Testis (tissue), 3 donors: ENCODE measurements around the gene PPM1L. TPM values are rescaled to one million over a fixed set of nuclear protein-coding genes. Genes with fewer than 3 reads are reported as not detected.

Source experiments
- DNase-seq: peaks from one replicate; pipeline ENCODE4 v3.0.0-alpha.2; 2019
- H3K27ac ChIP-seq, 2 donors: fragments of 200-600 bp; sonication (generic); one replicate each; pipeline ENCODE4 v1.5.1; 2019
- H3K27me3 ChIP-seq: fragments of 200-600 bp; sonication (generic); one replicate; pipeline ENCODE4 v1.5.1; 2019
- H3K36me3 ChIP-seq: fragments of 200-600 bp; sonication (generic); one replicate; pipeline ENCODE4 v1.5.1; 2017; ENCODE audit warnings: low read depth; ENCODE audit errors: missing control alignments
- H3K4me1 ChIP-seq: fragments of 200-600 bp; sonication (generic); one replicate; pipeline ENCODE4 v1.5.1; 2019
- H3K4me3 ChIP-seq, 2 donors: fragments of 200-600 bp; sonication (generic); one replicate each; pipeline ENCODE4 v1.5.1; 2017 to 2019
- H3K9me3 ChIP-seq: fragments of 200-600 bp; sonication (generic); one replicate; pipeline ENCODE4 v1.5.1; 2017
- CTCF ChIP-seq, 3 experiments: fragments of 450-650 bp in 2 of 3; fragments of 200-600 bp in 1 of 3; sonication (generic) in 1 of 3; IDR thresholded peaks; one replicate each; pipeline ENCODE4 v1.5.1; 2016 to 2019; ENCODE audit warnings: antibody characterized with exemption in 3 of 3, mild to moderate bottlenecking in 2 of 3, moderate library complexity in 1 of 3
- POLR2A ChIP-seq: fragments of 450-650 bp; IDR thresholded peaks from one replicate; pipeline ENCODE4 v1.6.1; 2017; ENCODE audit warnings: antibody characterized with exemption, mild to moderate bottlenecking, moderate library complexity
- WGBS, 2 donors: methylation state at CpG; one replicate each; pipeline ENCODE4 v1.1.5; 2018; 5-methylcytosine and 5-hydroxymethylcytosine counted together
- intact Hi-C: fragments of 100-400 bp; cut with DNase I; formaldehyde crosslinking; loops from one replicate; pipeline ENCODE4 v1.15.1; 2023; ENCODE audit warnings: low total_unique reads
- polyA plus RNA-seq: library from polyadenylated mRNA; stranded (reverse); fragments of 350-450 nt; fragmentation: Illumina TruSeq; extraction: RNeasy Lipid Tissue Mini Kit (QIAGEN cat#74804); gene quantifications from one replicate; pipeline ENCODE4 v1.2.3, GENCODE V29; 2014; ENCODE audit warnings: low read depth, low replicate concordance; ENCODE audit not compliant: insufficient read depth
- total RNA-seq, 2 donors: library from RNA; depleted of rRNA; stranded (reverse); fragments of >200 nt; gene quantifications; one replicate each; pipeline ENCODE4 v1.2.3, GENCODE V29; 2016

PPM1L gene
- total and polyA plus RNA-seq, 3 donors from 2014 or later = 4.4 to 27.7 (median 19.6) TPM

GRCh38 chr3:161016417-161017313 is 260.6 kb downstream of the PPM1L start:
- intact Hi-C loops = no loop called here
- Histone ChIP-seq H3K27ac (no peak overlapping the region), H3K9me3 (no peaks in the 10 kb centered on the region), H3K4me3 (no peak overlapping the region), H3K4me1 (no peaks in the 10 kb centered on the region), H3K27me3 (no peaks in the 10 kb centered on the region), H3K36me3 (no peaks in the 10 kb centered on the region)
- 53 to 64% methylated on average over 6 of the region's 6 CpGs for WGBS, 2 donors
- no peak for DNase-seq
- TF ChIP-seq CTCF (IDR thresholded peaks at IDR 0.05) = no peak

GRCh38 chr3:161017971-161018370 is 261.9 kb downstream of the PPM1L start:
- 87 to 94% methylated on average over 2 of the region's 2 CpGs for WGBS, 2 donors
- intact Hi-C loops = no loop called here
- Histone ChIP-seq H3K36me3 (no peaks in the 10 kb centered on the region), H3K4me1 (no peaks in the 10 kb centered on the region), H3K27me3 (no peaks in the 10 kb centered on the region), H3K9me3 (no peaks in the 10 kb centered on the region), H3K4me3 (no peak overlapping the region), H3K27ac (no peak overlapping the region)
- no peak for DNase-seq
- TF ChIP-seq CTCF (IDR thresholded peaks at IDR 0.05) (no peak), POLR2A (no peak)

- intact Hi-C loops = no loop called here
- DNase-seq = no peak
- no peak overlapping the region for H3K27ac ChIP-seq
- no peaks in the 10 kb centered on the region for H3K9me3 ChIP-seq
- no peak for TF ChIP-seq CTCF (IDR thresholded peaks at IDR 0.05)
- no peak for TF ChIP-seq POLR2A
- no peaks in the 10 kb centered on the region for H3K27me3 ChIP-seq
- H3K4me3 ChIP-seq = no peak overlapping the region
- no peaks in the 10 kb centered on the region for H3K4me1 ChIP-seq
- no peaks in the 10 kb centered on the region for H3K36me3 ChIP-seq
These were observed 264.2 kb downstream of the PPM1L start for GRCh38 chr3:161020256-161020655.

GRCh38 chr3:161025911-161026310 is 269.9 kb downstream of the PPM1L start:
- no peak overlapping the region for H3K27ac ChIP-seq
- no peak overlapping the region for H3K4me3 ChIP-seq
- no peak for DNase-seq
- TF ChIP-seq POLR2A (no peak), CTCF (IDR thresholded peaks at IDR 0.05) (no peak)
- H3K4me1 ChIP-seq = no peaks in the 10 kb centered on the region
- 44 to 97% methylated on average over 1 of the region's 1 CpG for WGBS, 2 donors
- no peaks in the 10 kb centered on the region for H3K9me3 ChIP-seq
- intact Hi-C loops = no loop called here
- no peaks in the 10 kb centered on the region for H3K36me3 ChIP-seq
- H3K27me3 ChIP-seq = no peaks in the 10 kb centered on the region
